A549 (cell line): ENCODE results near the gene ABCB11. TPM values are rescaled to one million over a fixed set of nuclear protein-coding genes. Genes with fewer than 3 reads are reported as not detected.
"Not testable (repeated sequence)": the region's sequence is repeated elsewhere in the genome, so short reads cannot be mapped to it uniquely, and the experiment has no call there.

Experiments
- ATAC-seq, 2 experiments: fragments of 200-7000 bp in 1 of 2; fragments of >200 bp in 1 of 2; cut with Nextera tagmentation in 1 of 2; cut with Tn5 transposase in 1 of 2; 3 replicates each; pipeline versions ENCODE4 v1.8.0 to v1.9.1; 2018 to 2020; ENCODE audit warnings: mild to moderate bottlenecking in 1 of 2, moderate library complexity in 1 of 2
- CTCF ChIA-PET: fragments of 300-600 bp; sonication (Branson Sonifier 250); formaldehyde crosslinking; extraction: SDS; loops from one replicate; lab custom pipeline; 2021; ENCODE audit warnings: antibody characterized with exemption, inconsistent platforms; lab: Yijun Ruan, JAX
- POLR2A ChIA-PET: fragments of 350-600 bp; formaldehyde crosslinking; extraction: SDS; loops from one replicate; lab custom pipeline; 2021; ENCODE audit warnings: antibody characterized with exemption, inconsistent platforms; lab: Yijun Ruan, JAX
- DNase-seq, 2 experiments: peaks; one replicate each; pipeline versions ENCODE4 v3.0.0 to v3.0.0-alpha.2; 2011 to 2016; ENCODE audit warnings: low read depth in 1 of 2, low spot score in 1 of 2
- FAIRE-seq: peaks from 2 replicates; lab custom pipeline; 2011; peaks lifted over from hg19 to GRCh38; lab: Jason Lieb, UNC
- H3K27ac ChIP-seq, 2 experiments: fragments of >200 bp; sonication (Bioruptor Twin); formaldehyde crosslinking; 3 replicates each; pipeline ENCODE4 v1.5.1; 2016 to 2017
- H3K4me1 ChIP-seq: fragments of >200 bp; sonication (Bioruptor Twin); formaldehyde crosslinking; 3 replicates; pipeline ENCODE4 v1.6.1; 2016
- H3K4me2 ChIP-seq: fragments of >200 bp; sonication (Bioruptor Twin); formaldehyde crosslinking; 3 replicates; pipeline ENCODE4 v1.6.1; 2016
- H3K4me3 ChIP-seq: fragments of >200 bp; sonication (Bioruptor Twin); formaldehyde crosslinking; 3 replicates; pipeline ENCODE4 v1.5.1; 2016
- H3K9me3 ChIP-seq: fragments of >200 bp; sonication (Bioruptor Twin); formaldehyde crosslinking; 3 replicates; pipeline ENCODE4 v1.6.1; 2016
- ATOH8 ChIP-seq: fragments of 250-450 bp; sonication (Bioruptor Pico); IDR thresholded peaks from 2 replicates; pipeline ENCODE4 v1.5.0; 2020; ENCODE audit warnings: low read depth, mild to moderate bottlenecking, moderate library complexity
- E2F6 ChIP-seq: IDR thresholded peaks from 2 replicates; pipeline ENCODE4 v1.6.1; 2012; ENCODE audit warnings: low read depth, borderline replicate concordance
- ELK1 ChIP-seq: fragments of 150-350 bp; IDR thresholded peaks from 2 replicates; pipeline ENCODE4 v1.6.1; 2014; ENCODE audit warnings: low read depth, mild to moderate bottlenecking, low read length
- JUN ChIP-seq, 2 experiments: fragments of >200 bp; sonication (Bioruptor Twin); formaldehyde crosslinking; IDR thresholded peaks; 2 replicates in 1 of 2; 3 replicates in 1 of 2; pipeline ENCODE4 v1.6.1; 2016 to 2017
- JUNB ChIP-seq: fragments of >200 bp; sonication (Bioruptor Twin); formaldehyde crosslinking; IDR thresholded peaks from 2 replicates; pipeline ENCODE4 v1.6.1; 2016
- NPAS2 ChIP-seq: fragments of 250-450 bp; sonication (Bioruptor Pico); IDR thresholded peaks from 2 replicates; pipeline ENCODE4 v1.8.0; 2022; ENCODE audit warnings: mild to moderate bottlenecking, moderate library complexity, borderline replicate concordance
- PBX3 ChIP-seq: IDR thresholded peaks from 2 replicates; pipeline ENCODE4 v1.6.1; 2012
- REST ChIP-seq: fragments of 200-600 bp; sonication (generic); IDR thresholded peaks from 2 replicates; pipeline ENCODE4 v1.6.1; 2016; ENCODE audit warnings: antibody characterized with exemption, mild to moderate bottlenecking, moderate library complexity
- ZNF302 ChIP-seq: fragments of 250-450 bp; sonication (Bioruptor Pico); IDR thresholded peaks from 2 replicates; pipeline ENCODE4 v1.9.0; 2021; ENCODE audit warnings: inconsistent platforms, mild to moderate bottlenecking, moderate library complexity
- WGBS: methylation state at CpG from one replicate; pipeline ENCODE4 v1.1.6; 2017; ENCODE audit errors: missing lambda C conversion rate; 5-methylcytosine and 5-hydroxymethylcytosine counted together
- polyA plus RNA-seq, 4 experiments: library from polyadenylated mRNA; depleted of rRNA in 3 of 4; stranded (reverse); fragments of >200 nt; fragmentation: RNase III in 1 of 4; extraction: RNeasy Plus Mini Kit Qiagen cat#74134 plus additional on column Dnase treatment in 1 of 4; gene quantifications; 2 replicates in 3 of 4; 3 replicates in 1 of 4; pipeline ENCODE4 v1.2.3, GENCODE V29; 2011 to 2017

Gene ABCB11
- polyA plus RNA-seq, 2 of the 4 experiments (the other 2 are of a cell fraction) = not detected

- TF ChIP-seq REST (peak; percentile 81), ZNF302 (CRISPR knock-in tag) (no peak), JUN (IDR thresholded peaks at IDR 0.05) (peak in 1 of 2 experiments; percentile 65; a peak in 1 of 5 replicates), E2F6 (peak; percentile 60; the same call in 1 of the 2 replicates), ATOH8 (CRISPR knock-in tag) (no peak)
- TF ChIP-seq, all 56 proteins: peak for 8
These were observed 140.9 kb downstream of the ABCB11 start, which contains the start of gene SPC25 (continued) for GRCh38 chr2:168890006-168890782.

GRCh38 chr2:168889635-168890005 lies 141.5 kb downstream of the ABCB11 start:
- Histone ChIP-seq H3K9me3 (no peaks in the 10 kb centered on the region), H3K4me2 (peak overlapping the region; percentile 77), H3K4me1 (peaks cover 8% of the 10 kb centered on the region; the same call in 2 of the 3 replicates), H3K4me3 (peak overlapping the region; percentile 71), H3K27ac (peak overlapping the region; percentile 61 to 81; a peak in 5 of 6 replicates)
- FAIRE-seq (no peak), DNase-seq (no peak), ATAC-seq (peak; percentile 7 to 29; a peak in 3 of 6 replicates)
- 9% methylated on average over 3 of the region's 3 CpGs for WGBS
- ChIA-PET POLR2A (no interaction called here), CTCF (no interaction called here)
- TF ChIP-seq JUNB = no peak
- TF ChIP-seq ELK1 = no peak

- Histone ChIP-seq H3K9me3 (no peaks in the 10 kb centered on the region), H3K27ac (no peak overlapping the region), H3K4me2 (no peak overlapping the region), H3K4me1 (peaks cover 8% of the 10 kb centered on the region; the same call in 2 of the 3 replicates)
- ATAC-seq (no peak), DNase-seq (no peak)
- POLR2A ChIA-PET = no interaction called here
- TF ChIP-seq NPAS2 (CRISPR knock-in tag) (no peak), PBX3 (no peak)
- TF ChIP-seq, all 56 proteins: peak for 0
- CTCF ChIA-PET = interaction anchor here (1.2 kb wide), 1 partner anchor 539 kb away, joined by 3 read pairs; no protein-coding TSS in a partner anchor
- no peak overlapping the region for H3K4me3 ChIP-seq
- WGBS = 100% methylated on average over 1 of the region's 1 CpG
- no peak for FAIRE-seq
These were observed 146.1 kb downstream of the ABCB11 start for GRCh38 chr2:168884975-168885374.

GRCh38 chr2:168882163-168882562 lies 149.0 kb downstream of the ABCB11 start:
- H3K4me1 ChIP-seq, FAIRE-seq, H3K9me3 ChIP-seq, DNase-seq, H3K4me2 ChIP-seq, POLR2A ChIA-PET, H3K27ac ChIP-seq, H3K4me3 ChIP-seq, CTCF ChIA-PET, ATAC-seq: not testable (repeated sequence)
- 95% methylated on average over 12 of the region's 12 CpGs for WGBS
